DMS79 treated with DMSO at 0.1 percent for 48 hours (cell line): ENCODE data around the gene AP4B1.

Experiments used
- DNase-seq: peaks from one replicate; lab custom pipeline; 2025; lab: John Stamatoyannopoulos, UW

AP4B1 gene

GRCh38 chr1:113895098-113895497 is 9.5 kb downstream of the AP4B1 start:
- no peak for DNase-seq

GRCh38 chr1:113893267-113893666 is 11.3 kb downstream of the AP4B1 start:
- no peak for DNase-seq

GRCh38 chr1:113891631-113892220 is 12.9 kb downstream of the AP4B1 start:
- DNase-seq: no peak

GRCh38 chr1:113890816-113891215 is 13.8 kb downstream of the AP4B1 start:
- DNase-seq: no peak

- no peak for DNase-seq
These were observed 17.0 kb downstream of the AP4B1 start, which contains the start of gene BCL2L15 for GRCh38 chr1:113887402-113888175. BCL2L15 (minus strand) TSS chr1:113887581; CDS start chr1:113887375, 206 bp downstream.

- no peak for DNase-seq
These were observed 17.9 kb downstream of the AP4B1 start for GRCh38 chr1:113886417-113887401.

- no peak for DNase-seq
These were observed 22.9 kb downstream of the AP4B1 start for GRCh38 chr1:113881661-113882060.

GRCh38 chr1:113879739-113880038 is 24.9 kb downstream of the AP4B1 start:
- DNase-seq: no peak

GRCh38 chr1:113876176-113876575 is 28.4 kb downstream of the AP4B1 start:
- DNase-seq: no peak

GRCh38 chr1:113875714-113876113 is 28.9 kb downstream of the AP4B1 start:
- DNase-seq: no peak

GRCh38 chr1:113874012-113874879 is 30.4 kb downstream of the AP4B1 start:
- DNase-seq: no peak

- DNase-seq: no peak
These were observed 32.2 kb downstream of the AP4B1 start for GRCh38 chr1:113872219-113872935.

GRCh38 chr1:113871597-113872113 is 32.9 kb downstream of the AP4B1 start, which contains the start of gene PTPN22:
PTPN22 (minus strand) TSS chr1:113871712.
- DNase-seq: no peak

- no peak for DNase-seq
These were observed 33.8 kb downstream of the AP4B1 start for GRCh38 chr1:113870778-113871177.

- DNase-seq: no peak
These were observed 36.1 kb downstream of the AP4B1 start for GRCh38 chr1:113868387-113869083.

GRCh38 chr1:113861641-113862040 is 43.0 kb downstream of the AP4B1 start:
- no peak for DNase-seq

- DNase-seq: no peak
These were observed 43.7 kb downstream of the AP4B1 start for GRCh38 chr1:113860891-113861290.

- DNase-seq: no peak
These were observed 45.0 kb downstream of the AP4B1 start for GRCh38 chr1:113859478-113860175.

GRCh38 chr1:113858982-113859381 is 45.6 kb downstream of the AP4B1 start:
- no peak for DNase-seq
